RPMI7951 (cell line): Measurements from ENCODE around the gene A1BG. TPM values are rescaled to one million over a fixed set of nuclear protein-coding genes. Genes with fewer than 3 reads are reported as not detected.
"Not testable (repeated sequence)": the region's sequence is repeated elsewhere in the genome, so short reads cannot be mapped to it uniquely, and the experiment has no call there.

Experiments used
- DNase-seq: peaks from one replicate; pipeline ENCODE4 v3.0.0-alpha.2; 2012; ENCODE audit warnings: low read depth
- total RNA-seq: library from RNA; depleted of rRNA; stranded (reverse); fragments of >200 nt; shearing (Covaris generic); gene quantifications from 2 replicates; pipeline ENCODE4 v1.2.3, GENCODE V29; 2014

A1BG gene
- total RNA-seq, 1 experiment from 2014 or later = 64.4 TPM

GRCh38 chr19:58361900-58362271, 8.6 kb upstream of the A1BG start:
- peak; percentile 71 for DNase-seq

DNA sequence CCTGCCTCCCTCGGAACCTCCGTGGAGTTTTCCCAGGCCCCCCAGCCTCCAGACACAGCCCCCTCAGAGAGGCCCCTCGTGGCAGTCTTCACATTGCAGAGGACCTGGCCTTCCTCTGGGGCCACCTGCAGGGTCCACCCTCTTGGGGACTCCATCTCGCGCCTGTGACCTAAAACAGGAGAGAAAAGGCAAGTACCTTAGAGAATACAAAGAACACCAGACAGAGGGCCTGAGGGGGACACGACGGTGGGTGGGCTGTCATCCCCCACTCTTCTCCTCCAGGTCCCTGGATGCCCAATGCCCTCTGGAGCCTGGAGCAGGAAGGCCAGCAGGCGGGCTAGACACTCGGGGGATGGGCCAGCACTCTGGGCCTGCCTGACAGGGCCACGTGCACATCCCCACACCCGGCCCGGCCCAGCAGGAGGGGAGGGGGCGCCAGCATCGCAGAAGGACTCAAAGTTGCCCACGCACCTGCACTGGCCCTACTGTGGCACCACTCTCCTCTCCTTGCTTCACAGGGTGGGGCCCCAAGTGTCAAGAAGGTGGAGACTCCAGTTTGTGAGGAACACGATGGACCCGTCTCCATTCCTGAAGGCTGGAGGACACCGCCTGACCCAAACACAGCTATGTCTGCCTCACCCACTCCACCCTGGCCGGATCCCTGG, 4.3 kb upstream of the A1BG start:
- no peak for DNase-seq

DNA sequence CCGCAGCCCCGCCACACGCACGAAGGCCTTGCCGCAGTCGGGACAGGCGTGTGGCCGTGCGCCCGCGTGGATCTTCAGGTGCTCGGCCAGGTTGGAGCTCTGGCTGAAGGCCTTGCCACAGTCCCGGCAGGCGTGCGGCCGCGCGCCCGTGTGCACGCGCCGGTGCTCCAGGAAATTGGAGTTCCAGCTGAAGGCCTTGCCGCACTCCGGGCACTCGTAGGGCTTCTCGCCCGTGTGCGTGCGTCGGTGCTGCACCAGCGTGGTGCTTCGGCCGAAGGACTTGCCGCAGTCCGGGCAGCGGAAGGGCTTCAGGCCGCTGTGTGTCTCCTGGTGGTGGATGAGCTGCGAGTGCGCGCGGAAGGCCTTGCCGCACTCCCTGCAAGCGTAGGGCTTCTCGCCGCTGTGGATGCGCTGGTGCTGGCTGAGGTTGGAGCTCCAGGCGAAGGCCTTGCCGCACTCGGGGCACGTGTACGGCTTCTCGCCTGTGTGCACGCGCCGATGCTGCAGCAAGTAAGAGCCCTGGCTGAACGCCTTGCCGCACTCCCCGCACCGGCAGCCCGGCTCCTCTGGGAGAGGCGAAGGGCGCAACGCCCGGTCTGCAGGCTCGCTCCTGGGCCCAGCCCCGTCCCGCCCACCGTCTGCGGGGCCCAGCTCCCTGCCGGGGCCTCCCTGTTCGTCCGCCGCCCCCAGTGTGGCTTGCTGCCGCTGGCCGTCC, 3.6 kb upstream of the A1BG start:
- DNase-seq = peak; percentile 26

GRCh38 chr19:58355908-58356765, 2.8 kb upstream of the A1BG start:
- no peak for DNase-seq

DNA sequence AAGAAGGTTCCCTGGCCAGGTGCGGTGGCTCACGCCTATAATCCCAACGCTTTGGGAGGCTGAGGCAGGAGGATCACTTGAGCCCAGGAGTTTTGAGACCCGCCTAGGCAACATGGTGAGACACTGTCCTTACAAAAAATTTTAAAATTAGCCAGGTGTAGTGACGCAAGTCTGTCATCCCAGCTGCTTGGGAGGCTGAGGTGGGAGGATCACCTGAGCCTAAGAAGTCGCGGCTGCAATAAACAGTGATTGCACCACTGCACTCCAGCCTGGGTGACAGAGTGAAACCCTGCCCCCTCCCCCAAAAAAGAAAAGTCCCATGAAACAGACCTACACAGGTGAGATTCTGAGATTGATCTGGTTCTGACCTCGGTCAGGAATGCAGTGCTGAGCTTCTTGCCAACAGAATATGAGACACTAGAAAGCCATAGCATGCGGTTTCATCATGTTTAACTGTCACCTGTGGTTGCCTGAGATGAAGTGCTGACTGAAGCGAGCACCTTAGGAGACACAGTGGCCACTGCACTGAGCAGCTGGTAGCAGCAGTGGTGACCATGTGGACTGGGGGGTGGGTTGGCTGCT, 2.0 kb upstream of the A1BG start:
- DNase-seq = no peak

- no peak for DNase-seq
Measured at GRCh38 chr19:58354478-58355030, 1.3 kb upstream of the A1BG start.

DNA sequence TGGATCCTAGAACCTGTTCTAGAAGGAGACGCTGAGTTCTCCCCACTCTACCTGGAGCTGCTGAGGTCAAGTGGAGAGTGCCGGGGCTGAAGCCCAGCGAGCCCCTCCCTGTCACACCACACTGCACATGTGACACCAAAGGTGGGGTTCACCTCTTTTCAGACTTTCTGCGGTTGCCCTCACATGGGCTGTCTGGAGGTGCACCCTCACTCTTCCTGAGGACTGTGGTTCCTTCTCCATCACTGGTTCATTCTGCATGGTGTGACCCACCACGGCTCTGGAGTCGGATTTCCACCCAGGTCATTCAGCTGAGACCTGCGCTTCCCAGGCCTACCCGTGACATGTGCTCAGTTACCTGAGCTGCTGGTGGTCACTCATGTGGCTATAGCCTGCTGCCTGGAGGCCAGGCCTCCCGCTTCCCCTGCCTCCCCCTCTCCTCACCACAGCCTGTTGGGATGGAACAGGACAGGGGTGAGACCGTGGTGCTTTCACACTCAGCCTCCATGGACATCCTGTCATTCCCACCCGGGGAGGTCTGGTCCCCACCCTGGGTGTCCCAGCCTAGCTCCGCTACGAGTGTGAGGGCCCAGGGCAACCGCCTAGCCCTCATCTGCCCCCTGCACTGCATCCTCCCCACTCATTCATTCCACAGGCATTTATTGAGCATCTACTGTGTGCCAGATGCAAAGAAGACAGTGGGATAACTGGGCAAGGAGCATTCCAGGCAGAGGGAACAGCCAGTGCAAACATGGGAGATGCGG, 605 bp upstream of the A1BG start:
- no peak for DNase-seq

- no peak for DNase-seq
Measured at GRCh38 chr19:58351990-58352755, 1.1 kb downstream of the A1BG start.

GRCh38 chr19:58351558-58351878, 1.8 kb downstream of the A1BG start:
- no peak for DNase-seq

DNA sequence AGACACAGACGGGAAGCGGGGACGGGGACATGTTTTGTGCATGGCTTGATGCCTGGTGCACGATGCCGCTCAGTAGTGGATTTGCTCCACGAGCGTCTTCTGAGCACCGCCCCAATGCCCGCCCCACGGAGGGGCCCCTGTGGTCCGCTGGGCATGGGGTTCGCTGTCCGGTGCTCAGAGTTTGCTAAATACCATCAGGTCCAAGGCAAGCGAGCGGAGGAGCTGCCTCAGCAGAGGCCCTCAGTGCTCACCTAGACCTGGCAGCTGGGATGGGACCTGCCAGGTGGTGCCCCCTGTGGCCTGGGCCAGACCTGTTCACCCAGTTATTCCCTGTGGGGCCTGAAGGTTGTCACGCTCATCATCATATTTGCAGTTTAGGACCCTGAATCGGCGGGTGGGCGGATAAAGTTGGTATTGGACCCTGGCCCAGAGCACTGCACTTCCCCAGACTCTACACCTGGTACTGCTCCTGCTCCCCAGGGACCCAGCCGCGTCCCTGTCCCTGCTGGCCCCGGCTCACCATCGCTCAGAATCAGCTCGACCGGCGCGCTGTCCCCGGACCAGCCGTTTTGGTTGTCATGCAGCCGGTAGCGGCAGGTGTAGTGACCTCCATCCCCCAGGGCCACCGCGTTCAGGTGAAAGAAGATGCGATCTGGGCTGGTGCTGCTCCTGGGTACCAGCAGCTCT, 2.3 kb downstream of the A1BG start:
- DNase-seq = no peak

GRCh38 chr19:58350001-58350861, 3.1 kb downstream of the A1BG start:
- no peak for DNase-seq

- DNase-seq = no peak
Measured at GRCh38 chr19:58349590-58349989, 3.7 kb downstream of the A1BG start.

DNA sequence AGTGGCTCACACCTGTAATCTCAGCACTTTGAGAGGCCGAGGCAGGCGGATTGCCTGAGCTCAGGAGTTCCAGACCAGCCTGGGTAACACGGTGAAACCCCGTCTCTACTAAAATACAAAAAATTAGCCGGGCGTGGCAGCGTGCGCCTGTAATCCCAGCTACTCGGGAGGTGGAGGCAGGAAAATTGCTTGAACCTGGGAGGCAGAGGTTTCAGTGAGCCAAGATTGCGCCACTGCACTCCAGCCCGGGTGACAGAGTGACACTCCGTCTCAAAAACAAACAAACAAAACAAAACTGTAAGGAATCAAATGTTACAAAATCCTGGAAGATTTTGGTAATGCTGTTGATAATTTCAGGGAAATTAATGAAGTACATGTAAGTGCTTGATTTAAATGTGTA, 5.2 kb downstream of the A1BG start:
- not testable (repeated sequence) for DNase-seq

DNA sequence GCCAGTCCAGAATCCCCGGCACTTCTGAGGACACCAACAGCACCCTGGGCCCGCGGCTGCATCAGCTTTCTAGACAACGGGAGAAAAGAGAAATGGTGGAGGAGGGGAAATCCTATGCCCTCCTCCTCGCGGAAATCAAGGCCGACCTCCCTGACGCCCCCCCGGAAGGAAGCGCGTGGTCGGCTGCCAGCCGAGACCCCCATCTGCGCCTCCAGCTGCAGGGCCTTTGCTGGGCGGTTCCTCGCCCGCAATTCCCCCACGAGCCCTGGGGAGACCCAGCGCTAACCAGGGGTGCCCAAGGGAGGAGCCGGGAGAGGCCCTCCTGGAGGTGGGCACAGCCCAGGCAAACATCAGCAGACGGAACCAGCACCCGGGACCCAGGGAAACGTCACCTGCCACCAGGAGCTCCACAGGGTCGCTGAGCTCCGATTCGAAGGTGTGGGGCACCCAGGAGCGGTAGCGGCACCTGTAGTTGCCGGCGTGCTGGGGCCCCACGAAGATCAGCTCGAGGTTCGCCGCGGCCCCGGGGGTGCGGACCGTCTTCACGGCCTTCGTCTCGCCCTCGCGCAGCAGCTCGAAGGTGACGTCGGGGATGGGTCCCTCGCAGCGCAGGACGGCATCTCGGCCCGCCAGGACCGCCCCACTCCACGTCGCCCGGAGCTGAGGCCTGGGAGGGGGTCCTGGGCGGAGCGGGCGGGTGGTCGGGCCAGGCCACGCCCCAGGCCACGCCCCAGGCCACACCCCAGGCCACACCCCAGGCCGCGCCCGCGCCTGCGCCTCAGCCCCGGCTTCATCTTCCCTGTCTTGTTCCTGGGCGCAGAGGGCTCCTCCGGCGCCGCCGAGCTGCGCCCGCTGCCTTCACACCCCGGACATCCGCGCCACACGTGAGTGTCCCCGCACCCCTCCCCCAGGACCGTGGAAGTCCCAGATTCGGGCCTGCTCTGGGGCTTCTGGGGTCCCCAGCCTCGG, 6.0 kb downstream of the A1BG start:
- DNase-seq = peak; percentile 79

DNA sequence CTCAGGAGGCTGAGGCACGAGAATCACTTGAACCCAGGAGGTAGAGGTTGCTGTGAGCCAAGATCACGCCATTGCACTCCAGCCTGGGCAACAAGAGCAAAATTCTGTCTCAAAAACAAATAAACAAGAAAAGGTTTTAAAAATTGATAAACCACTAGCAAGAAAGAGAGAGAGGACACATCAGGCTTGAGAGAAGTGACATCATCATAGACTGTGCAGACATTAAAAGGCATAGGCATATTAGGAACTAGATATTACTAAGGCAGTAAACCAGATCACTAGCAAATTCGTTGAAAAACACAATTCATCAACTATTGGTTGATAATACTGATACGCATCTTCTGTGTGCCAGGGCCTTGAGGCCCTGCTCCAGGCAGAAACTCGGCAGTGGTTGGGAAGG, 7.7 kb downstream of the A1BG start:
- no peak for DNase-seq

GRCh38 chr19:58338825-58339558, 14.3 kb downstream of the A1BG start:
- no peak for DNase-seq

DNA sequence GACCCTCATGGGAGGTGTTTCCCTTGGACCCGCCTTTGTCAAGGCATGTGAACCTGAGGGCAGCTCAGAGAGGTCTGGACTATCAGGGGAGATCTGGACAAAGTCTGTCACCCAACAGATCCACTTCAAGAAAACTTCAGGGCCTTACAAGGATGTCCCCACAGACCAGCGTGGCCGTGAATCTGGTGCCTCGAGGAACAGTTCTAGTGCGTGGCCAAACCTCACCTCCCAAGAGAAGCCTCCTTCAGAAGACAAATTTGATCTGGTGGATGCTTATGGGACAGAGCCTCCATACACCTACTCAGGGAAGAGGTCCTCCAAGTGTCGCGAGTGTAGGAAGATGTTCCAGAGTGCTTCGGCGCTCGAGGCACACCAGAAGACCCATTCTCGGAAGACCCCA, 15.0 kb downstream of the A1BG start:
- no peak for DNase-seq
